Hepatocyte (in vitro differentiated cells): Measurements from ENCODE around the gene KIAA0513.

ENCODE experiments used
- EZH2 ChIP-seq: fragments of 200-600 bp; sonication (generic); IDR thresholded peaks from 2 replicates; pipeline ENCODE4 v1.6.1; 2016; ENCODE audit warnings: antibody characterized with exemption, mild to moderate bottlenecking, borderline replicate concordance
- EZH2phosphoT487 ChIP-seq: fragments of 200-600 bp; sonication (generic); IDR thresholded peaks from one replicate; pipeline ENCODE4 v1.6.1; 2018; ENCODE audit warnings: antibody characterized with exemption, mild to moderate bottlenecking, low read depth, moderate library complexity; ENCODE audit not compliant: unreplicated experiment, severe bottlenecking
- TF ChIP-seq, protein P1 (sequence below): fragments of 200-600 bp; sonication (generic); IDR thresholded peaks from 2 replicates; pipeline ENCODE4 v1.5.1; 2016; ENCODE audit warnings: antibody characterized with exemption, mild to moderate bottlenecking; ENCODE audit not compliant: poor library complexity

DNA sequence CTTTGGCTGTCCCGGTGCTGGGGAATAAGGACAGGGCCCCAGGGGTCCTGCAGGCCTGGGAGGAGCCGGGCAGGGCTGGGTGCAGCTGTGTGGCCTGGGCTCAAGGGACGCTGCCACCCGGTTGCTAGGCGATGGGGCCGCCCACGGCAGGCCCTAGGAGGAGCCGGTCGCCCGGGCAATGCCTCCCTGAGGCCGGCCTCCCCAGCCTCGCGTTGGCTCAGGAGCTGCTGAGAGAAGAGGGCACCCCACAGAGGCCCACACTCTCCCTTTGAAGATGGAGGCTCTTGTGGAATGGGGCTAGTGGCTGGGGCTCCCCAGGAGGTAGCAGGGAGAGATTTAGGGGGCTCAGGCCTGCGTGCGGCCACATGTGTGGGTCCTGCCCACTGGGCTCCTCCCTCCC, 84.8 kb downstream of the KIAA0513 start, which contains the start of gene CIBAR2:
- TF ChIP-seq, protein P1, sequence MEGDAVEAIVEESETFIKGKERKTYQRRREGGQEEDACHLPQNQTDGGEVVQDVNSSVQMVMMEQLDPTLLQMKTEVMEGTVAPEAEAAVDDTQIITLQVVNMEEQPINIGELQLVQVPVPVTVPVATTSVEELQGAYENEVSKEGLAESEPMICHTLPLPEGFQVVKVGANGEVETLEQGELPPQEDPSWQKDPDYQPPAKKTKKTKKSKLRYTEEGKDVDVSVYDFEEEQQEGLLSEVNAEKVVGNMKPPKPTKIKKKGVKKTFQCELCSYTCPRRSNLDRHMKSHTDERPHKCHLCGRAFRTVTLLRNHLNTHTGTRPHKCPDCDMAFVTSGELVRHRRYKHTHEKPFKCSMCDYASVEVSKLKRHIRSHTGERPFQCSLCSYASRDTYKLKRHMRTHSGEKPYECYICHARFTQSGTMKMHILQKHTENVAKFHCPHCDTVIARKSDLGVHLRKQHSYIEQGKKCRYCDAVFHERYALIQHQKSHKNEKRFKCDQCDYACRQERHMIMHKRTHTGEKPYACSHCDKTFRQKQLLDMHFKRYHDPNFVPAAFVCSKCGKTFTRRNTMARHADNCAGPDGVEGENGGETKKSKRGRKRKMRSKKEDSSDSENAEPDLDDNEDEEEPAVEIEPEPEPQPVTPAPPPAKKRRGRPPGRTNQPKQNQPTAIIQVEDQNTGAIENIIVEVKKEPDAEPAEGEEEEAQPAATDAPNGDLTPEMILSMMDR, result no peak
- TF ChIP-seq EZH2, result no peak
- no peak for TF ChIP-seq EZH2phosphoT487
